PC-9 (cell line): ENCODE data around the gene PKNOX2. TPM values are rescaled to one million over a fixed set of nuclear protein-coding genes. Genes with fewer than 3 reads are reported as not detected.

Experiments
- BruUV-seq: library from RNA; stranded (reverse); fragments of 400-500 nt; replicated peaks from 2 replicates; lab custom pipeline; 2021; lab: Mats Ljungman, UMichigan
- CTCF ChIA-PET: fragments of 300-600 bp; sonication (Branson Sonifier 250); formaldehyde crosslinking; loops from one replicate; lab custom pipeline; 2022; ENCODE audit warnings: antibody characterized with exemption; lab: Charles Lee
- POLR2A ChIA-PET: fragments of 300-600 bp; sonication (Branson Sonifier 250); formaldehyde crosslinking; loops from one replicate; lab custom pipeline; 2022; ENCODE audit warnings: antibody characterized with exemption; ENCODE audit not compliant: unreplicated experiment; lab: Charles Lee
- DNase-seq, 2 experiments: peaks; one replicate each; pipeline versions ENCODE4 v3.0.0 to v3.0.0-alpha.2; 2015 to 2022; ENCODE audit warnings: mixed read lengths in 1 of 2
- H2AFZ ChIP-seq: fragments of 200-600 bp; sonication (generic); 2 replicates; pipeline ENCODE4 v1.8.1; 2017; ENCODE audit warnings: antibody characterized with exemption
- H3F3A ChIP-seq: fragments of 200-600 bp; sonication (generic); 2 replicates; pipeline ENCODE4 v1.8.1; 2017; ENCODE audit warnings: antibody characterized with exemption, mild to moderate bottlenecking, low read depth; ENCODE audit not compliant: insufficient read depth
- H3K27ac ChIP-seq: fragments of 200-600 bp; sonication (generic); 2 replicates; pipeline ENCODE4 v1.6.1; 2016; ENCODE audit warnings: mixed run types
- H3K27me3 ChIP-seq: fragments of 200-600 bp; sonication (generic); 2 replicates; pipeline ENCODE4 v1.6.1; 2016; ENCODE audit warnings: low read depth, mixed run types; ENCODE audit not compliant: insufficient read depth
- H3K36me3 ChIP-seq: fragments of 200-600 bp; sonication (generic); 2 replicates; pipeline ENCODE4 v1.6.1; 2016; ENCODE audit warnings: low read depth, mixed run types
- H3K4me1 ChIP-seq: fragments of 200-600 bp; sonication (generic); replicated peaks from 2 replicates; pipeline ENCODE4 v1.6.1; 2016; ENCODE audit warnings: mixed run types; ENCODE audit not compliant: insufficient read depth
- H3K4me2 ChIP-seq: fragments of 200-600 bp; sonication (generic); 2 replicates; pipeline ENCODE4 v1.6.1; 2017; ENCODE audit warnings: mixed run types
- H3K4me3 ChIP-seq: fragments of 200-600 bp; sonication (generic); 2 replicates; pipeline ENCODE4 v1.6.1; 2016; ENCODE audit warnings: mixed run types
- H3K79me2 ChIP-seq: fragments of 200-600 bp; sonication (generic); 2 replicates; pipeline ENCODE4 v1.6.1; 2017; ENCODE audit warnings: low read depth, mixed run types
- H3K9me2 ChIP-seq: fragments of 200-600 bp; sonication (generic); 2 replicates; pipeline ENCODE4 v1.8.1; 2017; ENCODE audit warnings: mild to moderate bottlenecking; ENCODE audit not compliant: insufficient read depth
- H3K9me3 ChIP-seq: fragments of 200-600 bp; sonication (generic); 2 replicates; pipeline ENCODE4 v1.8.1; 2016; ENCODE audit warnings: low read depth; ENCODE audit not compliant: insufficient read depth
- H4K20me1 ChIP-seq: fragments of 200-600 bp; sonication (generic); 2 replicates; pipeline ENCODE4 v1.8.1; 2017; ENCODE audit not compliant: insufficient read depth
- CTCF ChIP-seq: fragments of 200-600 bp; sonication (generic); conservative IDR thresholded peaks from 2 replicates; pipeline ENCODE4 v1.6.1; 2017; ENCODE audit warnings: mixed run types, antibody characterized with exemption, mild to moderate bottlenecking, moderate library complexity
- EZH2 ChIP-seq: fragments of 200-600 bp; sonication (generic); IDR thresholded peaks from 2 replicates; pipeline ENCODE4 v1.8.0; 2017; ENCODE audit warnings: antibody characterized with exemption, low read depth
- intact Hi-C: fragments of 100-400 bp; cut with micrococcal nuclease; formaldehyde crosslinking; loops from one replicate; pipeline ENCODE4 v1.10.0; 2022; ENCODE audit not compliant: unreplicated experiment
- total RNA-seq: library from RNA; stranded (reverse); gene quantifications from 2 replicates; pipeline ENCODE4 v1.2.3, GENCODE V29; 2021

The PKNOX2 gene
- total RNA-seq, 1 experiment from 2014 or later, result not detected

- no TSS peak for BruUV-seq
- no peak for TF ChIP-seq CTCF
- TF ChIP-seq EZH2, result no peak
- Histone ChIP-seq H3K27me3 (no peaks in the 10 kb centered on the region), H2AFZ (no peak overlapping the region), H3K4me3 (no peak overlapping the region), H4K20me1 (no peaks in the 10 kb centered on the region), H3K4me1 (no peaks in the 10 kb centered on the region), H3K4me2 (no peak overlapping the region), H3K9me2 (no peaks in the 10 kb centered on the region), H3K9me3 (no peaks in the 10 kb centered on the region; the same call in 1 of the 2 replicates), H3F3A (no peaks in the 10 kb centered on the region), H3K36me3 (no peaks in the 10 kb centered on the region), H3K79me2 (no peaks in the 10 kb centered on the region), H3K27ac (no peak overlapping the region)
- CTCF ChIA-PET, result no interaction called here
- intact Hi-C loops, result no loop called here
- no peak for DNase-seq
- POLR2A ChIA-PET, result no interaction called here
Observed at GRCh38 chr11:125312812-125313211, 148.3 kb downstream of the PKNOX2 start.

DNA sequence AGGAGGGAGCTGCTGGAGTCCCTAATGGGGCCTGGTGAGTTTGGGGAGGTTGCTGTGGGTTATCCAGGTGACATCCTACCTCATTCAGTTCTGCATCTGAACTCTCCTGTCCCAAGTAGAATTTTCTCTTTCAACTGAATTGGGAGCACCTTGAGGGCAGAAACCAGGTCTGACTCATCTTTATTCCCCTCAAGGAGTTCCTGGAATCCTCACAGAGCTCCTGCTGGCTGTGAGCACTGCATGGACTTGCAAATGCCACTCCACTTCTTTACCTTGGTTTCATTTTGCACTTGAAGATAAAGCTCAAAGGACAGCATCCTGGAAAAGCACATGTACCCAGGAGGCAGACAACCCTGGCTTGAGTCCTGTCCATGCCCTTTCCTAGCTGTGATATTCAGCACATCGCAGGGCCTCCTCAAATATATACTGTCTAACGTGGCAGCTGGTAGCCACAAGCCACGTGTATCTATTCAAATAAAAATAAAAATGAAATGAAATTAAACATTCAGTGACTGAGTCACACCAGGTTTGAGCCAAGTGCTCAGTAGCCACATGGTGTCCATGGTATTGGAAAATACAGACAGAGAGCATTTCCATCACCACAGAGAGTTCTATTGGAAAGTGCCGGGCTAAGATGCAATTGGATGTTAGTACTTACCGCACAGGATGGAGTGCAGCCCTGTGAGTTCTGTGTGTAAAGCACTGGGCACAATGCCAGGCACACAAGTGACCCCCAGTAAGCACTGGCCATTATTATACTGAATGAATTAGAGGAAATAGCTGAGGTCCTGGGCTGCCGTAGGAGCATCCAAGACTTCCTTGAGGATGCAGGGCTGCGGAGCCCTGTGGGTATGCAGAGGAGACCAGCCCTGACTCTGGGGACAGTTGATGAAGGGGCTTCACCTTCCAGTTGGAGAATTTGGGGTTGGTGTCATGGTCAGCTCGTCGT, 149.0 kb downstream of the PKNOX2 start:
- intact Hi-C loops, result no loop called here
- Histone ChIP-seq H3F3A (no peaks in the 10 kb centered on the region), H2AFZ (no peak overlapping the region), H3K4me1 (no peaks in the 10 kb centered on the region), H3K27ac (no peak overlapping the region), H3K36me3 (no peaks in the 10 kb centered on the region), H3K27me3 (no peaks in the 10 kb centered on the region), H3K4me2 (no peak overlapping the region), H3K4me3 (no peak overlapping the region), H4K20me1 (no peaks in the 10 kb centered on the region), H3K9me2 (no peaks in the 10 kb centered on the region), H3K79me2 (no peaks in the 10 kb centered on the region), H3K9me3 (no peaks in the 10 kb centered on the region)
- DNase-seq, result no peak
- CTCF ChIA-PET, result no interaction called here
- TF ChIP-seq CTCF (no peak), EZH2 (no peak)
- POLR2A ChIA-PET, result interaction anchor here (0.5 kb wide), 1 partner anchor 332 kb away, joined by 5 read pairs; no protein-coding TSS in a partner anchor
- no TSS peak for BruUV-seq

DNA sequence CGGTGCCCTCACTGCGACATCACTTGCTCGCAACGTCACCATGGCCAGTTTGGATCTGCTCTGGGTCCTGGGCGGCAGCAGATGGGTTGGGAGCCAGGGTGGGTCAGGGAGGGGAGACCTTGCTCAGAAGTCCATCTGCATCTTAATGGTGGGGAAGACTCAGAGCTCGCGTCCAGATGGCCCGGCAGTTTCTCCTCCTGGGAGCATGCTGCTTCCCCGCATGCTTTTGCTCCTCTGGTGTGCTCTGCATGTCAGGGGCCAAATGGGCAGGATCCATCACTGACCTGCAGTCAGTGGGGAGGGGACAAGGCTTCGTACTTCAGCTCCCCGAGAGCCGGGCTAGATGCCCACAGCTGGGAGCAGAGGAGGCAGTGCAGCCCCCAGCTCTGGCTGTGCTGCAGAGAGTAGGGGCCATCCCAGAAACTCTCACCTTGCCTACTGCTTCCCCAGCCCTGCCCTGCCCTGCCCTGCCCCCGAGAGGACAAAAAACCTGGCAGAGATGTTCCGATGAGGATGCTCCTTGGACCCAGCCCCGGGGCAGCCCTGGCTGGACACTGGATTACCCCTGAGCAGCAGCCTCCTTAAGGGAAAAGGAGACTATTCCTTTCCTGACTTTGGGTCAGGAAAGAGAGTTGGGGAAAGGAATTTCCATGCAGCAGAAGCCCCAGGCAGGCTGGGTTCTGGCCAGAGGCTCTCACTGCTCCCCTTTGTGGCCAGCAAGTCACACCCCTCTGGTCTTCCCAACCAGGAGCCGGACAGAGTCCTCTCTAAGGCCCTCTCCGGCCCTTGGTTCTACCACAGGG, 149.9 kb downstream of the PKNOX2 start:
- no TSS peak for BruUV-seq
- Histone ChIP-seq H4K20me1 (no peaks in the 10 kb centered on the region), H3K4me3 (no peak overlapping the region), H3K9me3 (no peaks in the 10 kb centered on the region), H3K36me3 (no peaks in the 10 kb centered on the region), H3F3A (no peaks in the 10 kb centered on the region), H2AFZ (no peak overlapping the region), H3K27me3 (no peaks in the 10 kb centered on the region), H3K9me2 (no peaks in the 10 kb centered on the region), H3K4me1 (no peaks in the 10 kb centered on the region), H3K79me2 (no peaks in the 10 kb centered on the region), H3K4me2 (no peak overlapping the region), H3K27ac (no peak overlapping the region)
- intact Hi-C loops, result no loop called here
- TF ChIP-seq EZH2 (no peak), CTCF (no peak)
- CTCF ChIA-PET, result no interaction called here
- POLR2A ChIA-PET, result no interaction called here
- no peak for DNase-seq
